ENCODE results near the gene ABCC9. TPM values are rescaled to one million over a fixed set of nuclear protein-coding genes. Genes with fewer than 3 reads are reported as not detected.

ABCC9 gene
- total RNA-seq, 1 donor from 2014 or later: 19.8 TPM

DNA sequence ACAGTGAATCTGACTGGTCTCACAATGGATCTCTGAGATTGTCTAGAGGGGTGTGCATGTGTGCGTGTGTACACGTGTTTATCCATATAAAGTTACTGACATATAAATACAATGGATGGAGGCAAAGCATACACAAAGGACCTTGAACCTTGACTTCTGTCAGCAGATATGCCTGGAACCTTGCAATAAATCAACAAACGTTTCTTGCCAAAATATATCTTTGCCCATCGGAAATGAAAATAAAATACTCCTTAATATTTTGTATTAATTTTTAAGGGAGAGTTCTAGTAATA lies 114.7 kb downstream of the ABCC9 start:
- DNase-seq (ENCODE audit: low spot score in 2 of 2): no peak
- intact Hi-C loops (cut with DNase I): loop anchor here (5.0 kb wide), 2 partner anchors 54 to 116 kb away; partner anchors contain the start of genes ABCC9 and KCNJ8
- TF ChIP-seq, protein P1, sequence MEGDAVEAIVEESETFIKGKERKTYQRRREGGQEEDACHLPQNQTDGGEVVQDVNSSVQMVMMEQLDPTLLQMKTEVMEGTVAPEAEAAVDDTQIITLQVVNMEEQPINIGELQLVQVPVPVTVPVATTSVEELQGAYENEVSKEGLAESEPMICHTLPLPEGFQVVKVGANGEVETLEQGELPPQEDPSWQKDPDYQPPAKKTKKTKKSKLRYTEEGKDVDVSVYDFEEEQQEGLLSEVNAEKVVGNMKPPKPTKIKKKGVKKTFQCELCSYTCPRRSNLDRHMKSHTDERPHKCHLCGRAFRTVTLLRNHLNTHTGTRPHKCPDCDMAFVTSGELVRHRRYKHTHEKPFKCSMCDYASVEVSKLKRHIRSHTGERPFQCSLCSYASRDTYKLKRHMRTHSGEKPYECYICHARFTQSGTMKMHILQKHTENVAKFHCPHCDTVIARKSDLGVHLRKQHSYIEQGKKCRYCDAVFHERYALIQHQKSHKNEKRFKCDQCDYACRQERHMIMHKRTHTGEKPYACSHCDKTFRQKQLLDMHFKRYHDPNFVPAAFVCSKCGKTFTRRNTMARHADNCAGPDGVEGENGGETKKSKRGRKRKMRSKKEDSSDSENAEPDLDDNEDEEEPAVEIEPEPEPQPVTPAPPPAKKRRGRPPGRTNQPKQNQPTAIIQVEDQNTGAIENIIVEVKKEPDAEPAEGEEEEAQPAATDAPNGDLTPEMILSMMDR (IDR thresholded peaks at IDR 0.05): no peak
- Histone ChIP-seq H3K4me3 (no peak overlapping the region), H3K27ac (no peak overlapping the region), H3K27me3 (no peaks in the 10 kb centered on the region), H3K4me1 (peaks cover 0 to 3% of the 10 kb centered on the region in 2 donors), H3K36me3 (no peaks in the 10 kb centered on the region), H3K9me3 (no peaks in the 10 kb centered on the region)

DNA sequence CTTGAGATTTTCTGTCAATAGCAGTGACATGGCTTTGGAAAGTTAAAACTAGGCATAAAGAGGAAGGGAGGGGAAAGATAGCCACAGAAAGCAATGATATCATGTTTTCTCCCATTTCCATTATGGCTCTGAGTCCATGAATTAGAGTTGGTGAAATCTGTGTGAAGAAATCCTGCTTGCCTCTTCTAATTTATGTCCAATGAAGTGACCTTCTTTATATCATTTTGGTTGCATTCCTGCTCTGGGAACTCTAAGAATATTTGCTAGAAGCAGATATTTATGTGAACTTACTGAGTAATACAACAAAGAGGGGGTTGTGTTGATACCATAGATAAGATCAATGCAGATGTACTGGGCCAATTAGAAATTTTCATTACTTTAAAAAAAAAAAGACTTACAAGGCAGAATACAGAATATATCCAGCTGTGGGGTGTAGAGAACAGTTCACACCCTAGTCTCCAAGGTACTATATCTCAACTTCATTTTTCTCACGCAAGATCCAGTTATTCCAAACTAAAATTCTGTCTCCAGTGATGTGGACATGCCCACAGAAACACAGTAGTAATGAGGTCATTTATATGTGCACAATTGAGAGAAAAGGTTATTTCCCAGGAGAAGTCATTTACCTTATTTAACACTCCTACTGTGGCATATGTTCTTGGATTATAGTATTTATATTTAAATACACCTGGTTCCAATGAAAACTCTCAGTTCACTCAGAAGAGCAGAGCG lies 115.2 kb downstream of the ABCC9 start:
- H3K27ac ChIP-seq: no peak overlapping the region
- intact Hi-C loops (cut with DNase I): loop anchor here (5.0 kb wide), 2 partner anchors 54 to 116 kb away; partner anchors contain the start of genes ABCC9 and KCNJ8
- TF ChIP-seq, protein P1 (IDR thresholded peaks at IDR 0.05): no peak

DNA sequence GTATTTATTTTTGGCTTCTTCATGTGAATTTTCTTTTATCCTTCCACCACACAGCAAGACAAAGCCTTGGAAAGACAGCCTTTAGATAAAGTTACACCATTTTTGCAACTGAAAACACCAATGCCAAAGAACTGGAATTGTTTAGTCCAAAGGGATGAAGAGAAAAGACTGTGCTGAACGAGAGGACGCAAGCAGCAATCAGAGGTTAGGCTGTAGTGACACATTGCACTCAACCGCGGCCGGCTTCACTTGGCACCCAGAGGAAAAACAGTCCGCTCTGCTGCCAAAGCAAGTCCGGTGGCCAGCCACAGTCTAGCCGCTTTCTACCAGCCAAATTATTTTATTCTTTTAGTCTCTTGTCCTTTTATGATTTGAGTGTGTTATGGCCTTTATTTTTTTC lies 117.6 kb downstream of the ABCC9 start:
- intact Hi-C loops (cut with DNase I): no loop called here
- Histone ChIP-seq H3K4me3 (peak overlapping the region in 1 of 2 donors; percentile 38), H3K27me3 (no peaks in the 10 kb centered on the region), H3K9me3 (no peaks in the 10 kb centered on the region), H3K4me1 (no peaks in the 10 kb centered on the region), H3K36me3 (no peaks in the 10 kb centered on the region), H3K27ac (peak overlapping the region; percentile 10 to 29)
- peak; percentile 9 to 70 for DNase-seq (ENCODE audit: low spot score in 2 of 2)
- TF ChIP-seq, protein P1 (IDR thresholded peaks at IDR 0.05): no peak

More for the DNA sequence above, 115.2 kb downstream of the ABCC9 start:
- H3K9me3 ChIP-seq: no peaks in the 10 kb centered on the region
- no peaks in the 10 kb centered on the region for H3K4me1 ChIP-seq
- no peak for DNase-seq (ENCODE audit: low spot score in 2 of 2)
- H3K27me3 ChIP-seq: no peaks in the 10 kb centered on the region
- H3K4me3 ChIP-seq: no peak overlapping the region
- no peaks in the 10 kb centered on the region for H3K36me3 ChIP-seq

DNA sequence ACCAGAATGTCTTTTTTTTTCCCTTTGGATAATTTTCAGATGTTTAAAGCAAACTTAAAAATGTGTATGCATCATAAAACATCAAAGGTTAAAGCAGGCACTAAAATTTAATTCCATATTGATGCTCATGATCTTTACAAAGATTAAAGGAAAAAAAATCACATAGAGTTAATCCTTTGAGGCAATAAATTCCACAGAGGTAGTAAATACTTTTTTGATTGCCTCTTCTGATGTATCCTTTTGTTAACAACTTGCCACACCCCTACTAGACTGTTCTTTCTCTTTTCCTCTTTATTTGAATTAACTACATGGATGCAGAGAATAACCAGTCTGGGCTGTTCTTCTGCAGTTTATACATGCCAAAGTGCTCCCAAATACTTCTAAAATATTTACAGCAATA lies 121.5 kb downstream of the ABCC9 start:
- no peak for DNase-seq (ENCODE audit: low spot score in 2 of 2)
- H3K27ac ChIP-seq: no peak overlapping the region
- no peak overlapping the region for H3K4me3 ChIP-seq
- peaks cover 3 to 5% of the 10 kb centered on the region in 2 donors for H3K4me1 ChIP-seq
- H3K27me3 ChIP-seq: no peaks in the 10 kb centered on the region
- intact Hi-C loops (cut with DNase I): loop anchor here (5.0 kb wide), 1 partner anchor 42 kb away; no protein-coding TSS in a partner anchor
- no peaks in the 10 kb centered on the region for H3K36me3 ChIP-seq
- H3K9me3 ChIP-seq: no peaks in the 10 kb centered on the region
- TF ChIP-seq, protein P1 (IDR thresholded peaks at IDR 0.05): no peak

DNA sequence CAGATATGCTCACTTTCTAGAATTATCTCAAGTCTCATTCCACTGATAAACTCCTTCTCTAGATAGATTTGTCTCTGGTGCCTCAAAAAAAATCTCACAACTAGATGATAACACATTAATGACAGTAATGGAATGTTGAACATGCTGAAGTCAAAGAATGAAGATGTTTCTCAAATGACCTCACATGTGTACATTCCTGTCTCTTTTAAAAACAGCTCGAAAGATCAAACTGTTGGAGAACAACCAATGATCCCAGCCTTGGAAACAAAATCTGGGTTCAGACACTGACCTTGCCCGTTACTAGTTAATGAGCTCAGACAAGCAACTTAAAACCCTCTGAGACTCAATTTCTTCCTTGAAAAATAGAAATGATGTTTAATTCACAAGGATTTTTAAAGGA lies 122.0 kb downstream of the ABCC9 start:
- Histone ChIP-seq H3K4me3 (no peak overlapping the region), H3K36me3 (no peaks in the 10 kb centered on the region), H3K9me3 (no peaks in the 10 kb centered on the region), H3K27me3 (no peaks in the 10 kb centered on the region), H3K27ac (no peak overlapping the region), H3K4me1 (peaks cover 3 to 6% of the 10 kb centered on the region in 2 donors)
- no peak for DNase-seq (ENCODE audit: low spot score in 2 of 2)
- intact Hi-C loops (cut with DNase I): loop anchor here (5.0 kb wide), 1 partner anchor 42 kb away; no protein-coding TSS in a partner anchor
- TF ChIP-seq, protein P1 (IDR thresholded peaks at IDR 0.05): no peak
